Measurements from ENCODE around the gene PPP6R2. TPM values are rescaled to one million over a fixed set of nuclear protein-coding genes. Genes with fewer than 3 reads are reported as not detected.

PPP6R2 gene, protein sequence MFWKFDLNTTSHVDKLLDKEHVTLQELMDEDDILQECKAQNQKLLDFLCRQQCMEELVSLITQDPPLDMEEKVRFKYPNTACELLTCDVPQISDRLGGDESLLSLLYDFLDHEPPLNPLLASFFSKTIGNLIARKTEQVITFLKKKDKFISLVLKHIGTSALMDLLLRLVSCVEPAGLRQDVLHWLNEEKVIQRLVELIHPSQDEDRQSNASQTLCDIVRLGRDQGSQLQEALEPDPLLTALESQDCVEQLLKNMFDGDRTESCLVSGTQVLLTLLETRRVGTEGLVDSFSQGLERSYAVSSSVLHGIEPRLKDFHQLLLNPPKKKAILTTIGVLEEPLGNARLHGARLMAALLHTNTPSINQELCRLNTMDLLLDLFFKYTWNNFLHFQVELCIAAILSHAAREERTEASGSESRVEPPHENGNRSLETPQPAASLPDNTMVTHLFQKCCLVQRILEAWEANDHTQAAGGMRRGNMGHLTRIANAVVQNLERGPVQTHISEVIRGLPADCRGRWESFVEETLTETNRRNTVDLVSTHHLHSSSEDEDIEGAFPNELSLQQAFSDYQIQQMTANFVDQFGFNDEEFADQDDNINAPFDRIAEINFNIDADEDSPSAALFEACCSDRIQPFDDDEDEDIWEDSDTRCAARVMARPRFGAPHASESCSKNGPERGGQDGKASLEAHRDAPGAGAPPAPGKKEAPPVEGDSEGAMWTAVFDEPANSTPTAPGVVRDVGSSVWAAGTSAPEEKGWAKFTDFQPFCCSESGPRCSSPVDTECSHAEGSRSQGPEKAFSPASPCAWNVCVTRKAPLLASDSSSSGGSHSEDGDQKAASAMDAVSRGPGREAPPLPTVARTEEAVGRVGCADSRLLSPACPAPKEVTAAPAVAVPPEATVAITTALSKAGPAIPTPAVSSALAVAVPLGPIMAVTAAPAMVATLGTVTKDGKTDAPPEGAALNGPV
- 26.6 and 35.0 TPM in 2 replicates for polyA plus RNA-seq (2011; rRNA removed)
- 30.2 and 40.9 TPM in 2 replicates for polyA minus RNA-seq (2011; rRNA and poly(A)+ RNA removed)

- Histone ChIP-seq H3K9me3 (ENCODE audit: control insufficient read depth, insufficient read depth, low read length) (no peaks in the 10 kb centered on the region; the same call in 1 of the 2 replicates), H3K4me3 (ENCODE audit: low read depth, low read length) (peak within 1 kb of the TSS; percentile 73), H3K27me3 (ENCODE audit: control insufficient read depth, insufficient read depth, low read length) (no peaks in the 10 kb centered on the region), H3K27ac (ENCODE audit: low read depth, low read length) (peak within 1 kb of the TSS; percentile 39)
- ChIA-PET CTCF (interaction anchor here (0.5 to 2.6 kb wide), 12 partner anchors 10 to 112 kb away, joined by 3 to 25 read pairs (median 6); partner anchors contain the start of gene HDAC10), POLR2A (no interaction called here)
- DNase-seq (ENCODE audit: low read depth, low spot score) = no peak
- no peak for TF ChIP-seq CTCF (IDR thresholded peaks at IDR 0.05; ENCODE audit: low read depth, low read length)
Measured at GRCh38 chr22:50342651-50343540, at the start of gene PPP6R2. Gene PPP6R2 (plus strand): TSS chr22:50343327. CDS start chr22:50393909, 50,582 bp downstream.

DNA sequence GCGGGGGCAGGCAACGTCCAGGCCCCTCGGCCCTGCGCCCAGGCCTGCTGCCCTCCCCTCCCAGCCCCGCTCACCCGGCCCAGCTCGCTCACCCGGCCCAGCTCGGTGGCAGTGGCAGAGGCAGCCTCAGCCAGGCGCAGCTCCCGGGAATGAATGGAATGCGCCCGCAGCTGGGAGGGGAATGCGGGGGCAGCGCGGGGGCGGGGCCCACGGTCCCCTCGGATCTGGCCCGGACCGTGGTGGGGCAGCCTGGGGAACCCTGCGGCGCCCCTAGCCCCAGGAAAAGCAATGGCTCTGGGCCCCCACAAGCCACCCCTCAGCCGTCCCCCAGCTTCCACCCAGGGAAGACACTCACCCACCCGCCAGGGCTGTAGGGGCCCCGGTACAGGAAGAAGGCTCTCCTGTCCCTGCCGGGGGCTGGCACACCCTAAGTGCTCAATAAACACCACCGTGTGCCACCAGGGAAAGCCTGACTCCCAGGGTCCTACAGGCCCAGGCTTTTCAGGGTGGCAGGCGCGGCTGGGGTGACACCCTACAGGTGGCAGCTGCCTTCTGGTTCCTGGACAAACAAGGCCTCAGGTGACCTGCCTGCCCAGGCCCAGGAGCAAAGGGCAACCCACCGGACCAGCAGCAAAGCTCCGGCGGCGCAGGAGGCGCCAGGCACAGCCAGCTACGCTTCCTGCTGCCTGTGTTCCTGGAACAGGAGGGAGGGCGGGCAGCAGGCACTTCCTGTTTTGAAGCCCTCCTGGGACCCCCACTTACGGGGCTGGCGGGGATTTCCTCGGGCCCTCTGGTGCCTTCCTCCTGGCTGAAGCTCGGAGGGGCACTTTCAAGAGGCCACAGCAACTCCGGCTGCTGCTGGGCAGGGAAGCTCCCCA, 49.4 kb upstream of the PPP6R2 start:
- Histone ChIP-seq H3K4me3 (ENCODE audit: low read depth, low read length) (peak overlapping the region; percentile 51), H3K27me3 (ENCODE audit: control insufficient read depth, insufficient read depth, low read length) (no peaks in the 10 kb centered on the region), H3K9me3 (ENCODE audit: control insufficient read depth, insufficient read depth, low read length) (no peaks in the 10 kb centered on the region; the same call in 1 of the 2 replicates), H3K27ac (ENCODE audit: low read depth, low read length) (peak overlapping the region; percentile 94)
- ChIA-PET POLR2A (interaction anchor here (0.6 to 3.8 kb wide), 4 partner anchors 9 to 32 kb away, joined by 4 to 19 read pairs (median 8); no protein-coding TSS in a partner anchor), CTCF (interaction anchor here (0.6 to 0.7 kb wide), 2 partner anchors 22 to 73 kb away, joined by 4 read pairs; no protein-coding TSS in a partner anchor)
- no peak for DNase-seq (ENCODE audit: low read depth, low spot score)
- no peak for TF ChIP-seq CTCF (IDR thresholded peaks at IDR 0.05; ENCODE audit: low read depth, low read length)

DNA sequence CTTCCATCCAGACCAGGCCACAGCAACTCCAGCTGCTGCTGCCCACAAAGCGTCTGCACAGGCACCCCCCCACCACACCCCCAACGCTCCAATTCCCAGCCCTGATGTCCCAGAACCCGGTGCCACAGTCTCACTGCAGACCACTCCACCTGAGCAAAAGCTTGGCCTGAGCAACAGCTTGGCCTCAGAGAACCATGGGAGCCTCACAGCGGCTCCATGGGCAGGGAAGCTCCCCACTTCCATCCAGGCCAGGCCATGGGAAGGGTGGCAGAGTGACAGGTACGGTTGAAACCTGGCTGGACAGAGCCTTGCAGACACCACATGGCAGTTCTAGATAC, 48.8 kb upstream of the PPP6R2 start:
- no peak for DNase-seq (ENCODE audit: low read depth, low spot score)
- peak overlapping the region; percentile 94 for H3K27ac ChIP-seq (ENCODE audit: low read depth, low read length)
- H3K27me3 ChIP-seq (ENCODE audit: control insufficient read depth, insufficient read depth, low read length) = no peaks in the 10 kb centered on the region
- no peak overlapping the region for H3K4me3 ChIP-seq (ENCODE audit: low read depth, low read length)
- TF ChIP-seq CTCF (IDR thresholded peaks at IDR 0.05; ENCODE audit: low read depth, low read length) = no peak
- no peaks in the 10 kb centered on the region; the same call in 1 of the 2 replicates for H3K9me3 ChIP-seq (ENCODE audit: control insufficient read depth, insufficient read depth, low read length)
- CTCF ChIA-PET = interaction anchor here (1.0 to 1.2 kb wide), 2 partner anchors 18 to 32 kb away, joined by 3 to 4 read pairs; no protein-coding TSS in a partner anchor
- POLR2A ChIA-PET = interaction anchor here (0.6 to 3.8 kb wide), 3 partner anchors 11 to 31 kb away, joined by 6 to 19 read pairs (median 9); no protein-coding TSS in a partner anchor

Measured in AG04450 (cell line).